Activated T-helper 1 cell treated with anti-CD3 and anti-CD28 coated beads, Interleukin-2, amount 50 U/mL, for 16 hours (primary cell): ENCODE results near the gene ZNF407.
A peak's percentile ranks its signal among the peaks of the same experiment; 100 is the strongest.

Source experiments
- DNase-seq, 2 donors: peaks; one replicate each; pipeline ENCODE4 v3.0.0-alpha.2; 2020; ENCODE audit warnings: low read depth in 1 of 2, low spot score in 1 of 2

Gene ZNF407

GRCh38 chr18:74869904-74870863 is 272.5 kb downstream of the ZNF407 start:
- DNase-seq, result no peak

DNA sequence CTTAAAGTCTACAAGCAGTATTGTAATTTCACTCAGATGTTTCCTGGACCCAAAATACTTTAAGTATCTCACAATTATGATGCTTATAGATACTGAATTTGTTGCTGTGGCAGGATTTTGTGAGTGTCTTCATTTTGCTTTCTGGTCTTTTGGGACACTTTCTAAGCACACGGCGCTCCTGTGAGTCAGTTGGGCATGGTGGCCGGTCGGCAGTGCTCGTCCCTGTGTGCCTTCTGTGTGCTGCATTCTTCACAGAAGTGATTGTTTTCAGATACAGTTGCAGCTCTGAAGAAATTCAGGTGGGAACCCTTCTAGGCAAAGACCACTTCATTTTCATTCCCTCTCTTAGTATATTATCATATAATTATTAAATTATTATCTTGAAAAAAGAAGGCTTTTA is 273.3 kb downstream of the ZNF407 start:
- DNase-seq, result no peak

DNA sequence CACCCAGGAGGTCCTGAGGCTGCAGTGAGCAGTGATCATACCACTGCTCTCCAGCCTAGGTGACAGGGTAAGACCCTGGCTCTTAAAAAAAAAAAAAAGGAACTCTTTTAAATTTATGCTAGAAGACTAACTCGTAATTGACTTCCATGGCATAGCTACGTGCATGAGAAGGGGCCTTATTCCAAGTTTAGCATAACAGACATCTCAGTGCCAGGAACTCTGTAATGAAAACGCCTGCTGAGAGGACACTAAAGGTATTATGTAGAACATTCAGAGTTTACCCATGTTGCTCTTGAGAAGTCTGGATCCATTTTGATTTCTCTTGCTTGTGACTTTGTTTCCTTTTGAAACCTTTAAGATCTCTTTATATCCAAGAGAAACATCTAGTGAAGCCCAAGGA is 276.0 kb downstream of the ZNF407 start:
- no peak for DNase-seq

- no peak for DNase-seq
These were observed 276.7 kb downstream of the ZNF407 start for GRCh38 chr18:74874351-74874750.

- DNase-seq, result no peak
These were observed 279.1 kb downstream of the ZNF407 start for GRCh38 chr18:74876630-74877243.

- no peak for DNase-seq
These were observed 280.6 kb downstream of the ZNF407 start for GRCh38 chr18:74878267-74878666.

- DNase-seq, result no peak
These were observed 283.1 kb downstream of the ZNF407 start for GRCh38 chr18:74880706-74881278.

DNA sequence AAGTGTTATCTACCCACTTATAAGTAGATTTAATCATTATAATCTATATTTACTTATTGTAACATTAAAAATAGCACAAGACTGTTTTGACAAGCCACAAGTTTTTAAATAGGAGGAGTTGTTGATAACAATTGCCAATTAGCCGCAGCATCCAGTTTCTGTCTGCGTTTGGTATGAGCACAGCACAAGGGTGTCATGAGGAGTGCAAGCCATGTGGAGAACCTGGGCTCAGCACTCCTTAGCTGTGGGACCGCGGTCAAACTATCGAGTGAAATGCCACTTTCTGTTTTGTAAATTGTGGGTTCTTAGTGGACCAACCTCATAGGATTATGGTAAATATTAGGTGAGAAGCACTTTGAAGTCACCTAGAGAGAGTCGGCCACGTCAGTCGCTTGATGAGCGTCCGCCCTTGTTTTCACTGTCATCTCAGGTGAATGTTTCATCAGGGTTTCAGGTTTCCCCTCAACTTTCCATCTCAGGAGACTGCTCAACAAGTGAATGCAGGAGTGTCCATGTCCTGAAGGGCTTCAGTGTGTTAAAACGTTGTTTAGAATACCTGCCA is 294.5 kb downstream of the ZNF407 start:
- no peak for DNase-seq

DNA sequence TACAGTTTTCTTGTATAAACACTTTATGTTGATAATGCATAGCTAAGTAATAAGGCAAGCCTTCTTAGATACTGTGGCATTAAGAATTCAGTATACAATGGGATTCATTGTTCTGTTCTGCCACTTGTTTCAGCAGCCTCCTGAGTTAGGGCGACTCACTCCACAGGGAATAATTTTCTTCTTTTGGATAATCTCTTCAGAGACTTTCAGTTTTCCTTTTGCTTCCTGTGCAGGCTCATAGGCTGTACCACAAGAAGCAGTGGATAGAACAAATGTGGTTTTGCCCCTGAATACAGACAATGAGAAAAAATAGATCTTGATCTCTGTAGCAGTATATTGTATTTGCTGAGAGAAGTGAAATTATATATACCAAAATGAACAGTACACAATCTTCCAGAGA is 298.0 kb downstream of the ZNF407 start:
- DNase-seq, result no peak

GRCh38 chr18:74896390-74896991 is 298.8 kb downstream of the ZNF407 start:
- DNase-seq, result peak in 1 of 2 donors; percentile 10

GRCh38 chr18:74897971-74898657 is 300.4 kb downstream of the ZNF407 start:
- DNase-seq, result no peak

DNA sequence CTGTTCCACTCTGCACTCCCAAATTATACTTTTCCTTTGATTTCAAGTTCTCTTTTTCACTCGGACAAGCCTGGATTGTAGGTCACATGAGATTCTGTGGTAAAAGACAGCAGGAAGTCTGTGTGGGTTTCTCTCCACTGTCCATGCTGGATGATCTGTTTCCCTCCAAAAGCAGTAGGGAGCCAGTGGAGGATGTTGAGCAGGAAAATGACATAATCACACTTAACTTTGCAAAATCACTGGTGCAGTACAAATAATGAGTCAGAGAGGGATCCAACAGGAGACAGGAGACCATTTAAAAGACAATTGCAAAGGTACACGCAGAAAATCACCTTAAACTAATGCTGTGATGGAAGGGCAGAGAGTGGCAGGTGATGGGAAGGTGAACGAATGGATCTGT is 301.3 kb downstream of the ZNF407 start:
- no peak for DNase-seq

GRCh38 chr18:74899554-74899953 is 301.9 kb downstream of the ZNF407 start:
- DNase-seq, result no peak

DNA sequence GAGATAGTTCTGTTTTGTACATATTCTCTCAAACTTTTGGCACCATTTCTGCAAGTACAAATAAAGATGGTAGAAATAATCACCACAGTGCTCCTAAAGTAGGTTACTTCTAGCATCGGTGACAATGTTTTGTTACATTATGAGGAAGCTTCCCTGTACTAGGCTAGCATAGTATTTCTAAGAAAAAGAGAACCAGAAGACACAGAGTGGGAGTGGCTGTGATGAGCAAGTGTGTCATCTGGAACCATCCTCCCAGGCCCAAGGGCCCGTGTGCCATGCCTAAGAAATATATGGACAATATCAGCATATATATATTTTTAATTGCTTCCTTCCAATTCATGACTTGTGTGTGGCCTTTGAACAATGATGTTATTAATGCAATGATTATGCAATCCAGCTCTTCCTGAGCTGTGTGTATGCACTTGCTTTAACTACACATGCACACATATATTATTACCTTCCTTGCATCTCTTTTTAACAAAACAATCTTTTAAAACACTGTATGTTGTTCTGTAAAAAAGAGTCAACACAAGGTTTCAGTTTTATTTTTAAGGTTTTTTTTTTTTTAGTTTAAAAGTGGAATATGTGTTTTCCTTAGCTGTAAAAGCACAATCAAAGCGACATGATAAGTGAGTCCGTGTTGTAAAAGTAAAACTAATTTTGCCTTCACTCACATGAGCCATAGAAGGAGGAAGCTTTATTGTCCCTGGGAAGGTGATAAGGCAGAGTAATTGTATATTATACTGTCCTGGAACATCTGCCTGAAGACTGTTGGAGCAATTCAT is 303.9 kb downstream of the ZNF407 start:
- no peak for DNase-seq

- no peak for DNase-seq
These were observed 304.4 kb downstream of the ZNF407 start for GRCh38 chr18:74902147-74902455.

GRCh38 chr18:74905247-74905646 is 307.6 kb downstream of the ZNF407 start:
- no peak for DNase-seq

- no peak for DNase-seq
These were observed 308.5 kb downstream of the ZNF407 start for GRCh38 chr18:74906184-74906583.

- no peak for DNase-seq
These were observed 316.5 kb downstream of the ZNF407 start for GRCh38 chr18:74914052-74914591.

DNA sequence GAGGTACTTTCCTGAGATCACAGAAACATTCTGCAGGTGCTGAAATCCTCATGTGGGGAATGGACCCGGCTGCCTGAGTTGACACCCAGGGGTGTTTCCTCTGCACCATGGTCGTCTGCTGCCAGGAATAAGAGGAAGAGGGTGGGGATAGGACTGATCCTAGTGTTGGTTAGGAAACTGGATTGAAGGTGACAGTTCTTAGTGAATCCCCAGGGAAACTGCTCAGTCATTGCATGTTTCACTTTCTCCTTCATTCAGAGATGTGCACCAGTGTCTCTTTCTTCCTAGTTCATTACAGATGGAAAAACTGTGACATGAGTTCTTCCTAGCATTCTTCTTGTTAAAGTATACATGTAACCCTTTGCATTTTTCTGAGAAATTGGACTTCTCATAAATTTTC is 317.0 kb downstream of the ZNF407 start:
- no peak for DNase-seq
